Inflammatory macrophage treated with lipopolysaccharide for 1 hour (primary cell): ENCODE measurements around the gene ALPK3.
A peak's percentile ranks its signal among the peaks of the same experiment; 100 is the strongest.

Source experiments
- DNase-seq, 2 donors: peaks; one replicate each; pipeline ENCODE4 v3.0.0-alpha.2; 2020 to 2022

The ALPK3 gene

GRCh38 chr15:84828086-84828908, 11.1 kb downstream of the ALPK3 start:
- DNase-seq: peak in 1 of 2 donors; percentile 57

DNA sequence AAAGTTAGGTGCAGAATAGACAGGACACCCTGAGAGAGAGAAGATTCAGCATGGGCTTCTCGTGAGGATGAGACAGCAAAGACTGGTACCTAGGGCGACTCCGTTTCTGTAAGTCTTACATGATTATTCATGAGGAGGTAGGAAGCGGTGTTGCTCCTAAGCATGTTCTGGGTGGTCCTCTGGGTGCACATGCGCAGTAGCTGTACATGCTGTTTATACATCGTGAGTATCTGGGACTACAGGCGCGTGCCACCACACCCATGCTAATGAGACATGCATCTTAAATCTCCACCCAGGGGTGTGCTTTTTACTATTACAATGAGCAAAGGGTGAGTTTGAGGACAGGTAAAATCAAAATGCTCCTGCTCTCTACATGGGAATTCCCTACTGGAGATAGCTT, 12.3 kb downstream of the ALPK3 start:
- no peak for DNase-seq

- DNase-seq: no peak
These were observed 12.9 kb downstream of the ALPK3 start for GRCh38 chr15:84830036-84830435.

DNA sequence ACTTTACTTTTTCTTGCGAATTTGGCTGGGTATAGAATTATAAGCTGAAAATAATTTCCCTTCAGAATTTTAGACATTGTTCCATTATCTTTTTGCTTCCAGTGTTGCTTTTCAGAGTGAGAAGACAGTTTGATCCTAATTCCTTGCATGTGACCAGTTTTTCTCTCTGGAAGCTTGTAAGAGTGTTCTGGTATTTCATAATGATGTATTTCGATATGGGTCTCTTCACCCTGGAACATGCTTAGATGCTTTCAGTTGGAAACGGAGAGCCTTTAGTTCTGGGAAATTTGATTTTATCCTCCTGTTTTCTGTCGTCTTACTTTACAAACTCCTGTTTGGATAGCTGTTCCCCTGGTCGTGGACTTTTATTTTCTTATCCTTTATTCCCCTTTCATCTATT, 13.9 kb downstream of the ALPK3 start:
- DNase-seq: no peak

DNA sequence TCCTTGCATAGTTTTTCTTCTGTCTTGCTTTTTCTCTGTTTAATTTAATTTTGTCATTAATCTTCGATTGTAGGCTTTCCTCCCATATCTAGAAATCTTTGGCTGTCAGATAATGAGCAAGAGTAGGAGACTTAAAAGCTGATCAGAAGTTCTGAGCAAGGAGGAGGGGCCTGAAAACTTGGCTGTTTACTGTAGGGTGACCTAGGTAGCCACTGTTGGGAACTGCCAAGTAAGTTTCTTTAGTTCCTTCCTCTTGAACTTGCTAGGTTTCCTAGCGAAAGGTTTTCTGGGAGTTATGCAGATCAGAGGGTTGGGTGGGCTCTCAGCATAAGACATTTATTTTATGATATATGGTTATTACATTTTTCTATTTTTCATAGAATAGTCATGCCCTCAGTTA, 14.5 kb downstream of the ALPK3 start:
- DNase-seq: no peak

DNA sequence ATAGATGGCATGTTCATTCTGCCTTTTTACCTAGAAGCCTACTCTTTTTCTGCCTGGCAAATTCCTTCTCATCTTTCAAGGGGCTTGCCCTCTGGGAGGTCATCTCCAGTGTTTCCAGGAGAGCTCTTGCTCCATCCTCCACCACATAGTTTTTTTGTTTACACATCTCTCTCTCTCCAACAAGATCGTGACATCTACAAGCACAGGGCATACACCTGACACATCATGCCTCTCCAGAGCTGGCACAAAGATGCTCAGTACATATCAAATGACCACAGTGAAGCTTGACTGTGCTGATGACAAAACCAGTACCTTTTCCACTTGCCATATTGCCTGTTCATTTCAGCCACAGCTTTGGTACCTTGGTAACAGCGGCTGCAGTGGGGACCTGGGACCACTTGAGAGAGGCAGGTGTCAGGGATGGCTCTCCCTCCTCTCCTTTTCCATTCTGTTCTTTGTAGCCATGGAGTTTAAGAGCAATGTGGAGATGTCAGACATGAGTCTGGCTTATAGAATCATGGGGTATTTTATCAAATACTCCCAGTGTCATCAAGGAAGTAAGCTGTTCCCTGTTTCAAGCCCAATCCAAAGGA, 15.4 kb downstream of the ALPK3 start:
- no peak for DNase-seq

GRCh38 chr15:84833447-84834228, 16.5 kb downstream of the ALPK3 start:
- DNase-seq: peak; percentile 25 to 50

DNA sequence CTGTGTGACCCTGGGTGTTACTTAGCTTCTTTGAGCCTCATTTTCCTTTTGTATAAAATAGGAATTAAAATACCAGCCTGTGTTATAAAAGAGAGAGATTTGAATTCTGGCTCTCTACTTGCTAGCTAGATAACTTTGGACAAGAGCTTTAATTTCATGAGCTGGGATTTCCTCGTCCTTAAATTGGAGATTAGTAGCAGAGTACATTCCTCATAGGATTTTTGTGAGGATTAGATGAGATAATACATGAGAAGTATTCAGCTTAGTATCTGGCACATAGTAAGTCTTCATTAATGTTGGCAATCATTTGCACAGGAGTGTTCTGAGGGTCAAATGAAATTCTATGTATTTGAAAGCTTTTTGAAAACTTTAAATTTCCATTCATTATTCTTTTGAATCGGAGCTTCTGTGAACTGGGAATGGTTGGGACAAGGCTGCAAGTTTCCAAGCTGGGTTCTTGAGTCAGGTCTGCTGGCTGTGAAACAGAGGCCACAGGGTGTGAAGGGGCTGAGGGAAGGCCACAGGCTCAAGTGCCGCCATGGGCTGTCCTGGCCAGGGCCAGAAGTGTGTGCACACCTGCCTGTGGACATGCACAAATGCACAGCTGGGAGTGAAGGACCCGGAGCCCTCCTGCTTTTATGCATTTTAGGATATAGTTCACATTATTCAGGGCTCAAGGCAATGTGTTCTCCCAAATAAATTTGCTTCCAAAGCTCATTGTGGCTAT, 17.2 kb downstream of the ALPK3 start:
- DNase-seq: no peak

GRCh38 chr15:84834969-84835368, 17.8 kb downstream of the ALPK3 start:
- DNase-seq: no peak

DNA sequence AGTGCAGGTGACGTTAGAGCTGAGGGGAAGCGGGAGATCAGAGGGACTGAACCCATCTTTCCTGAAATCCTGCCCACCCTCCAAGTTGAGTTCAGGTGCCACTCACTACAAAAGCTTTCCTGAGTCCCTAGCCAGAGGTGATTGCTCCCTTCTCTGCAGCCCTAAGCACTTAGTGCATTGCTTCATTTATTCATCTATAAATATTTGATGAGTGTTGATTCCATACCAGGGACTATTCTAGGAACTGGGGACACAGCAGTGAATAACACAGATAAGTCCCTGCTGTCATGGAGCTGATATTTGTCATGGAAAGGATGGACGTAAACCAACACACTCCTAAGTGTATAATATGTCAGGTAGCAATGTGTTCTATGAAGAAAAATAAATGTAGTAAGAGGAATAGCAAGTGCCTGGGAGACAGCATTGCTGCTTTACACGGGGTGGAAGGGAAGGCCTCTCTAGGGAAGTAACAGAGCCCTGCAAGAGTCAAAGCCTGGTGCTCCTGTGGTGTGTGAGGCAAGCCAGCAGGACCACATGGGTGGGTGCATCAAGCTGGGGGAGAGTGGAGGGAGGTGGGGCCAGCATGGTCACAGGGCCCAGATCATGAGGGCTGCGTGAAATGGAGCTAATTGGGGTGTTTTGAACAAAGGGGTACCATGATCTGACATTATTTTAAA, 18.6 kb downstream of the ALPK3 start:
- DNase-seq: peak in 1 of 2 donors; percentile 49

- DNase-seq: peak; percentile 69 to 89
These were observed 19.7 kb downstream of the ALPK3 start for GRCh38 chr15:84836844-84837243.

GRCh38 chr15:84839714-84840113, 22.6 kb downstream of the ALPK3 start:
- DNase-seq: no peak

DNA sequence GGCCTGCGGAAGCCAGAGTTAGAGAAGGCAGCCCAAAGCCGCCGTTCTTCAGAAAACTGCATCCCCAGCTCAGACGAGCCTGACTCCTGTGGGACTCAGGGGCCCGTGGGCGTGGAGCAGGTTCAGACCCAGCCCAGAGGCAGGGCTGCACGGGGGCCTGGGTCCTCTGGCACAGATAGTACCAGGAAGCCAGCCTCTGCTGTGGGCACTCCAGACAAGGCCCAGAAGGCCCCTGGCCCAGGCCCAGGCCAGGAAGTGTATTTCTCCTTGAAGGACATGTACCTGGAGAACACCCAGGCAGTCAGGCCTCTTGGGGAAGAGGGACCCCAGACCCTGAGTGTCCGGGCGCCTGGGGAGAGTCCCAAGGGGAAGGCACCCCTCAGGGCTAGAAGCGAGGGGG, 23.1 kb downstream of the ALPK3 start:
- DNase-seq: no peak

- DNase-seq: peak; percentile 56 to 89
These were observed 23.7 kb downstream of the ALPK3 start for GRCh38 chr15:84840741-84841429.

DNA sequence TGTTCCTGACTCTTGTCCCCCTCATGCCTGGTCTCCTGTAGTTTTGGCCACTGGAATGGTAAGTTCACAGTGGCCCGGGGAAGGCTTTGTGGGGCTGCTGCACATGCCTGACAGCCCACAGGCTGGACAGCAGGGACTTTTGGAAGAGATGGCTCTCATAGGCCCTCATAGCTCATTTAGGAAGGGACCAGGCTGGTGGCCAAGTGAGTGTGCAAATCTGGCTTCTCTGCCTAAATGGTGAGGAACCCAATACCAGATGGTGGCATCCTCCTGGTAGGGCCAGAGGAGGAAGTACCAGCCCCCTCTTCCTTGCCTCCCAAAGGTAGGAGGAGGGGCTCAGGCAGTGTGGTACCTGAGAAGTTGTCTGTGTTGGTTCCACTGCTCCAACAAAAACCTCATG, 25.6 kb downstream of the ALPK3 start:
- no peak for DNase-seq

DNA sequence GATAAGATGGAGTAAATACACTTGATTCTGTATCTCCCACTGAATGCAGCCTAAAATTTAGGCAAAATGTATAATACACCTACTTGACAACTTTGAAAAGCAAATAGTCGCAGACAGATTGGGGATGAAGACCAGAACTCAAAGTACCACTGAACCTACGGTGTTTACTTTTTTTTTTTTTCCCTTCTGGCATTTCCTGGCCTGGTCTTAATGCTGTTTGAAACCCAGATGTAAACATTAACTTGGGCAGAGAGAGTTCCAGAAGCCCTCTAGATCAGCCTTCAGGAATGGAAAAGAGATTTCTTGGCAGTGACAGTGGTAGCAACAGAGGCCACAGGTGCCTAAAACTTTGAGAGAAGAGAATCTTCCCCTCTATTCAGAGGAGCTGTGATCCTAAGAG, 27.8 kb downstream of the ALPK3 start:
- no peak for DNase-seq

GRCh38 chr15:84845631-84846030, 28.5 kb downstream of the ALPK3 start:
- DNase-seq: peak in 1 of 2 donors; percentile 47

DNA sequence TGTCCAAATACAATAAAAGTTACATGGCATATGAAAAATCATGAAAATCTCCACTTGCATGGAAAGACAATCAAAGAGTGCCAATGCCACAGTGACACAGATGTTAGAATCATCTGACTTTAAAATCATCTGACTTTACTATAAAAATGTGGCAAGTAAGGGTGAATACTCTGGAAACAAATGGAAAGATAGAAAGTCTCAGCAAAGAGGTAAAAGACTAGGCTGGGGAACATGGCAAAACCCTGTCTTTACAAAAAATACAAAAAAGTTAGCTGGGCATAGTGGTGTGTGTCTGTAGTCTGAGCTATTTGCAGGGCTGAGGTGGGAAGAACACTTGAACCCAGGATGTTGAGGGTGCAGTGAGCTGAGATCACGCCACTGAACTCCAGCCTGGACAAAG, 29.1 kb downstream of the ALPK3 start:
- no peak for DNase-seq

- DNase-seq: no peak
These were observed 30.2 kb downstream of the ALPK3 start for GRCh38 chr15:84847382-84847781.

GRCh38 chr15:84852212-84852611, 35.1 kb downstream of the ALPK3 start:
- DNase-seq: no peak

DNA sequence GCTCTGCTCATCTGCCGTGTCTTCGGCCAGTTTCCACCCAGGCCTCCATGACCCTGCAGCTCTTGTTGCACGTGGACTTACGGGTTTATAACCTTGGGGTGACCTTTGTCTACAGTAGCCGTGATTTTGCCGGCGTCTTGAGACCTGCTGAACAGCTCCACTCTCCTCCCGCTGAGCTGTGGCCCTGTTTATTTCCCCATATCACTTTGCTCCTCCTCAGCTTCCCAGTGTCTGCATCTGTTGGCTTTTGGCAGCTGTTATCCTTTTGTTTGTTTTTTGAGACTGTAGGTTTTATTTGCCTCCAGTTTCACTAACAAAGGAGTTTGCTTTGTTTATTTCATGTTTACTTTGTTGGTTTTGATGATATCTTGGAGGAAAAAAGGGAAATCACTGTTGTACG, 38.0 kb downstream of the ALPK3 start:
- no peak for DNase-seq

DNA sequence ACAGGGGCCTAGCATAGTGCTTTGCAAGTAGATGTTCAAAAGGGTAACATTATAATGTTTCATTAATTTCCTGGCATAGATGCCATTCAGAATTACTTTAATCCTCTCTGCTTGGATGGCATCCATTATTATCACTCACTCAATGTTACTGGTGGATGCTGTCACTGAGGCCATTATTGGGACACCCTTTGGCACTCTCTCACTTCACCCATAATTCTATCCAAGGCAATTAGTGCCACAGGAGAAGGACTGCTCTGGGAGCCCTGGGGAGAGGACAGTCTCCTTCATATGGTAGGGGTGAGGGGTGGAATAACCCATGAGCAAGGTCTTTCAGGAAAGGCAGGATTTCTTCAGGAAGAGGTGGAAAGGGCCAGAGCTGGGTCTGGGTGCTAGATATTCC, 38.6 kb downstream of the ALPK3 start:
- DNase-seq: no peak
